ENCODE results near the gene AASDH.

AASDH gene

DNA sequence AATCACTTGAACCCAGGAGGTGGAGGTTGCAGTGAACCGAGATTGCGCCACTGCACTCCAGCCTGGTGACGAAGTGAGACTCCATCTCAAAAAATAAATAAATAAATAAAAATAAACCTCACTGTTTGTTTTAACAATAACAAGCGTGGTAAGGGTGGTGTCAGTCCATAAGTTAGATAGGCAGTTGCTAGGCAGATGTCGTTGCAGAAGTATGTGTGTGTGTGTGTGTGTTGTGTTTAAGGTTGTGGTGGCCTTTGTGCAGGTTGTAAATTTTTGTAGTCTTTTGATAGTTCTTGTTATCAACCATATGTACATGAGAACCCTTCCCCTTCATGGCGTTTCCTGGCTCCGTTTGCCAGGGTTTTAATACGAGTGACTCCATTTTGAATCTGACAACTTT, 4.0 kb upstream of the AASDH start:
- peak in 2 of 3 donors; percentile 22 to 30 for DNase-seq
- ChIA-PET CTCF (no interaction called here), POLR2A (no interaction called here)
- Histone ChIP-seq H3K4me1 (ENCODE audit: control extremely low read depth in 1 of 4, control insufficient read depth in 4 of 4, insufficient read depth in 4 of 4, low read length in 3 of 4) (peaks cover 6 to 16% (median 13%) of the 10 kb centered on the region in 4 experiments), H3K27ac (ENCODE audit: insufficient read depth in 1 of 2, low read depth in 1 of 2, low read length in 2 of 2, poor library complexity in 1 of 2, severe bottlenecking in 2 of 2) (no peak overlapping the region), H3K36me3 (ENCODE audit: control insufficient read depth in 4 of 4, insufficient read depth in 4 of 4, low read length in 3 of 4) (peaks cover 0 to 17% (median 6%) of the 10 kb centered on the region in 4 experiments), H3K9me3 (ENCODE audit: control extremely low read depth in 1 of 5, control insufficient read depth in 4 of 5, insufficient read depth in 2 of 5, low read depth in 1 of 5, low read length in 4 of 5) (no peaks in the 10 kb centered on the region), H3K27me3 (replicated peaks in 2 of 5; ENCODE audit: control insufficient read depth in 4 of 5, insufficient read depth in 5 of 5, low read length in 4 of 5) (no peaks in the 10 kb centered on the region), H3K4me3 (ENCODE audit: control insufficient read depth in 1 of 7, extremely low read depth in 1 of 7, insufficient read depth in 4 of 7, low read depth in 2 of 7, low read length in 6 of 7) (no peak overlapping the region)
- 100% methylated on average over 4 of the region's 8 CpGs for WGBS (ENCODE audit: insufficient coverage)

DNA sequence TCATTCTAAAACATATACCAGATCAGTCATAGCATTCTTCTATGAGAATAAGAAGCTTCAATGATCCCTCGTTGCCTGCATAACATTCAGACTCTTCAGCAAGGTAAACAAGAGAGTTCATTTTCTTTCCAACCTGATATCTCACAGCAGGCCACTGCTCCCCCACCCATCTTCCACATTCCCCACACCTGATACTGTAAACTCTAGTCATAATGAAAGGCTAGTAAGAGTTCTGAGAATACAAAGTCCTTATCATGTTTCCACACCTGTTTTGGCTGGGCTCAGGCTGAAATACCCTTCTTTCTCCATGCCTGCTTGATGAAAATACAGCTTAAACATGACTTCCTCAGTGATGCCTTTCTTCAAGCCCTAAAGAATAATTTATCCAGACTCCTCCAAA, 2.3 kb upstream of the AASDH start:
- H3K27me3 ChIP-seq (replicated peaks in 2 of 5; ENCODE audit: control insufficient read depth in 4 of 5, insufficient read depth in 5 of 5, low read length in 4 of 5): no peaks in the 10 kb centered on the region
- POLR2A ChIA-PET: no interaction called here
- DNase-seq: peak in 2 of 3 donors; percentile 9 to 35
- H3K36me3 ChIP-seq (ENCODE audit: control insufficient read depth in 4 of 4, insufficient read depth in 4 of 4, low read length in 3 of 4): peaks cover 0 to 10% (median 4%) of the 10 kb centered on the region in 4 experiments
- no peaks in the 10 kb centered on the region for H3K9me3 ChIP-seq (ENCODE audit: control extremely low read depth in 1 of 5, control insufficient read depth in 4 of 5, insufficient read depth in 2 of 5, low read depth in 1 of 5, low read length in 4 of 5)
- peaks cover 6 to 20% (median 16%) of the 10 kb centered on the region in 4 experiments for H3K4me1 ChIP-seq (ENCODE audit: control extremely low read depth in 1 of 4, control insufficient read depth in 4 of 4, insufficient read depth in 4 of 4, low read length in 3 of 4)
- 60% methylated on average over 1 of the region's 1 CpG for WGBS (ENCODE audit: insufficient coverage)
- peak overlapping the region in 1 of 2 experiments; percentile 95 for H3K27ac ChIP-seq (ENCODE audit: insufficient read depth in 1 of 2, low read depth in 1 of 2, low read length in 2 of 2, poor library complexity in 1 of 2, severe bottlenecking in 2 of 2)
- H3K4me3 ChIP-seq (ENCODE audit: control insufficient read depth in 1 of 7, extremely low read depth in 1 of 7, insufficient read depth in 4 of 7, low read depth in 2 of 7, low read length in 6 of 7): no peak overlapping the region
- CTCF ChIA-PET: interaction anchor here (1.6 kb wide), 1 partner anchor 19 kb away, joined by 3 read pairs; no protein-coding TSS in a partner anchor

DNA sequence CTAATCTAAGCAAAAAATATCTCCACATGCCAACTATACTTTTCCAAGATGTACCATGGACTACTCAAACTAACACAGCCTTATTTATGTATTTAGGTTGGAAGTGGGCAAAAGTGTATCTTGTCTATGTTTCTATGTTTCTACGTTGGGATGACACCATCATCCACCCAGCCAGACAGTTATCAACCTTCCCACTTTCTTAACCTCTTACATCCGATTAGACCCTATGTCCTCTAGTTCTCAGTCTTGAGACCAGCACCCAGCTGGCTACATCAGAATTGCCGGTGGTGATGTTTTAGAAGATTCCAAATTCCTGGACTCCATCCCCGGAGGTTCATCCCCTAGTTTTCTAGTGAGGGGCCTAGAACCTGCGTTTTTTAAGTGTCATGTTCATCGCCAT, 1.0 kb upstream of the AASDH start:
- peaks cover 0 to 10% (median 2%) of the 10 kb centered on the region in 4 experiments for H3K36me3 ChIP-seq (ENCODE audit: control insufficient read depth in 4 of 4, insufficient read depth in 4 of 4, low read length in 3 of 4)
- H3K27ac ChIP-seq (ENCODE audit: insufficient read depth in 1 of 2, low read depth in 1 of 2, low read length in 2 of 2, poor library complexity in 1 of 2, severe bottlenecking in 2 of 2): peak overlapping the region; percentile 84 to 95
- CTCF ChIA-PET: interaction anchor here (1.3 to 2.5 kb wide), 4 partner anchors 9 to 70 kb away, joined by 3 to 9 read pairs (median 4); no protein-coding TSS in a partner anchor
- H3K4me3 ChIP-seq (ENCODE audit: control insufficient read depth in 1 of 7, extremely low read depth in 1 of 7, insufficient read depth in 4 of 7, low read depth in 2 of 7, low read length in 6 of 7): peak overlapping the region in 6 of 7 experiments; percentile 77 to 98 (median 90)
- H3K4me1 ChIP-seq (ENCODE audit: control extremely low read depth in 1 of 4, control insufficient read depth in 4 of 4, insufficient read depth in 4 of 4, low read length in 3 of 4): peaks cover 6 to 20% (median 16%) of the 10 kb centered on the region in 4 experiments
- POLR2A ChIA-PET: interaction anchor here (1.8 kb wide), 1 partner anchor 48 kb away, joined by 11 read pairs; the partner anchor contains the start of genes PAICS and PPAT
- peak in 1 of 3 donors; percentile 3 for DNase-seq
- 24% methylated on average over 5 of the region's 6 CpGs for WGBS (ENCODE audit: insufficient coverage)
- no peaks in the 10 kb centered on the region for H3K27me3 ChIP-seq (replicated peaks in 2 of 5; ENCODE audit: control insufficient read depth in 4 of 5, insufficient read depth in 5 of 5, low read length in 4 of 5)
- H3K9me3 ChIP-seq (ENCODE audit: control extremely low read depth in 1 of 5, control insufficient read depth in 4 of 5, insufficient read depth in 2 of 5, low read depth in 1 of 5, low read length in 4 of 5): no peaks in the 10 kb centered on the region

DNA sequence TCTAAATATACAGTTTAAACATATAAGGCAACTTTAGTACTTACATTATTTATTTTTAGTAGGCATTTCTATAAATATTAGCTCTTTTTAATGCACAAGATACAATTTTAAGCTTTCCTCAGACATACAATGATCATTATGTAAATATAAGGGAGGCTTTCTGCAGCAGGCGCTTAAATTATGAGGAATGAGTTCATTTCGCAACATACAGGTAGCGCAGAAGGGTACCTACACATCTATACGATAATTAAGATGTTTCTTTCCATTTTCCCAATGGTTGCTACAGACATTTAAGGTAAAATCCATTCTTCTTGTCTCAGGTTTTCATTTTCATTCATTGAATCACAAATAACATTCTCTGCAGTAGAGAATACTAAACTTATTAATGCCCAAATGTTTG, 1.2 kb downstream of the AASDH start:
- Histone ChIP-seq H3K27ac (ENCODE audit: insufficient read depth in 1 of 2, low read depth in 1 of 2, low read length in 2 of 2, poor library complexity in 1 of 2, severe bottlenecking in 2 of 2) (peak overlapping the region in 1 of 2 experiments; percentile 95), H3K27me3 (replicated peaks in 2 of 5; ENCODE audit: control insufficient read depth in 4 of 5, insufficient read depth in 5 of 5, low read length in 4 of 5) (no peaks in the 10 kb centered on the region), H3K4me1 (ENCODE audit: control extremely low read depth in 1 of 4, control insufficient read depth in 4 of 4, insufficient read depth in 4 of 4, low read length in 3 of 4) (peaks cover 6 to 20% (median 16%) of the 10 kb centered on the region in 4 experiments), H3K9me3 (ENCODE audit: control extremely low read depth in 1 of 5, control insufficient read depth in 4 of 5, insufficient read depth in 2 of 5, low read depth in 1 of 5, low read length in 4 of 5) (no peaks in the 10 kb centered on the region), H3K36me3 (ENCODE audit: control insufficient read depth in 4 of 4, insufficient read depth in 4 of 4, low read length in 3 of 4) (peaks cover 0 to 3% (median 0%) of the 10 kb centered on the region in 4 experiments), H3K4me3 (ENCODE audit: control insufficient read depth in 1 of 7, extremely low read depth in 1 of 7, insufficient read depth in 4 of 7, low read depth in 2 of 7, low read length in 6 of 7) (peak overlapping the region in 3 of 7 experiments; percentile 48 to 61 (median 60))
- WGBS (ENCODE audit: insufficient coverage): 97% methylated on average over 4 of the region's 4 CpGs
- ChIA-PET CTCF (interaction anchor here (1.4 to 1.5 kb wide), 2 partner anchors 19 to 30 kb away, joined by 5 read pairs; no protein-coding TSS in a partner anchor), POLR2A (no interaction called here)
- DNase-seq: no peak

DNA sequence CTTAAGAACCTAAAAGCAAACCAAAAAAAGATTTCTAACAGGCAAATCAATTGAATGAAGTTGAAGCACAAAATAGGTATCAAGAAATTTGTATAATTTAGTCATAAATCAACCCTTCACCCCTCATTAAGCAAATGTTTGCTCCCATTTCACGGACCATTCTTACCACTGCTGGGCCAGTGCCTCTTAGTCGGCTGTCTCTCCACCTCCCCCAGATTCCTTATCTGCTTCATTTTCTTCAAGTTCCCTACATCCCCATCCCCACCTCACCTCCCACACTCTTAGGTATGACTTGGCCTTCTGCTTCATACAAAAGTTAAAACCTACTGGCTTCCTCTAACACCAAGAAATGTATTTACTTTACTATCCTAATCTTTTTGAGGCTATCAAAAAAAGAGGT, 11.8 kb downstream of the AASDH start:
- 100% methylated on average over 2 of the region's 2 CpGs for WGBS (ENCODE audit: insufficient coverage)
- H3K27ac ChIP-seq (ENCODE audit: insufficient read depth in 1 of 2, low read depth in 1 of 2, low read length in 2 of 2, poor library complexity in 1 of 2, severe bottlenecking in 2 of 2): no peak overlapping the region
- H3K36me3 ChIP-seq (ENCODE audit: control insufficient read depth in 4 of 4, insufficient read depth in 4 of 4, low read length in 3 of 4): peaks cover 4 to 16% (median 6%) of the 10 kb centered on the region in 4 experiments
- no peak for DNase-seq
- no peak overlapping the region for H3K4me3 ChIP-seq (ENCODE audit: control insufficient read depth in 1 of 7, extremely low read depth in 1 of 7, insufficient read depth in 4 of 7, low read depth in 2 of 7, low read length in 6 of 7)
- ChIA-PET POLR2A (no interaction called here), CTCF (no interaction called here)
- H3K27me3 ChIP-seq (replicated peaks in 2 of 5; ENCODE audit: control insufficient read depth in 4 of 5, insufficient read depth in 5 of 5, low read length in 4 of 5): no peaks in the 10 kb centered on the region
- H3K4me1 ChIP-seq (ENCODE audit: control extremely low read depth in 1 of 4, control insufficient read depth in 4 of 4, insufficient read depth in 4 of 4, low read length in 3 of 4): peaks cover 0 to 4% (median 0%) of the 10 kb centered on the region in 4 experiments
- H3K9me3 ChIP-seq (ENCODE audit: control extremely low read depth in 1 of 5, control insufficient read depth in 4 of 5, insufficient read depth in 2 of 5, low read depth in 1 of 5, low read length in 4 of 5): no peaks in the 10 kb centered on the region

DNA sequence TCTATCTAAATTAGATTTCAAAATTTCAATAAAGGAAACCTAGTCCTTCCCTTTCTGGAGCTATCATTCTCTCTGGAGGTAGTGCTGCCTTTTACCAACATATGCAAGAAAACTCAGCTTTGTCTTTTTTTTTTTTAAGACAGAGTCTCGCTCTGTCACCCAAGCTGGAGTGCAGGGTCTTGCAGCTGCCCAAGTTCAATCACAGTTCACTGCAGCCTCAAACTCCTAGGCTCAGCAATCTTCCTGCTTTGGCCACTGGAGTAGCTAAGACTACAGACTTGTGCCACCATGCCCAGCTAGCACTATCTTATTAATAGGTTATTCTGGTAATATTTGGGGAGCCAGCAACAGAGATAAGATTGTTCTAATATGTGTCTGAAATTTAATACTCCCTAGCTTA, 12.3 kb downstream of the AASDH start:
- ChIA-PET POLR2A (no interaction called here), CTCF (no interaction called here)
- H3K9me3 ChIP-seq (ENCODE audit: control extremely low read depth in 1 of 5, control insufficient read depth in 4 of 5, insufficient read depth in 2 of 5, low read depth in 1 of 5, low read length in 4 of 5): no peaks in the 10 kb centered on the region
- DNase-seq: no peak
- no peak overlapping the region for H3K4me3 ChIP-seq (ENCODE audit: control insufficient read depth in 1 of 7, extremely low read depth in 1 of 7, insufficient read depth in 4 of 7, low read depth in 2 of 7, low read length in 6 of 7)
- no peaks in the 10 kb centered on the region for H3K27me3 ChIP-seq (replicated peaks in 2 of 5; ENCODE audit: control insufficient read depth in 4 of 5, insufficient read depth in 5 of 5, low read length in 4 of 5)
- no CpG with 5 or more reads among the region's 1 CpG for WGBS (ENCODE audit: insufficient coverage)
- H3K4me1 ChIP-seq (ENCODE audit: control extremely low read depth in 1 of 4, control insufficient read depth in 4 of 4, insufficient read depth in 4 of 4, low read length in 3 of 4): peaks cover 0 to 4% (median 0%) of the 10 kb centered on the region in 4 experiments
- H3K27ac ChIP-seq (ENCODE audit: insufficient read depth in 1 of 2, low read depth in 1 of 2, low read length in 2 of 2, poor library complexity in 1 of 2, severe bottlenecking in 2 of 2): no peak overlapping the region
- peaks cover 4 to 21% (median 6%) of the 10 kb centered on the region in 4 experiments for H3K36me3 ChIP-seq (ENCODE audit: control insufficient read depth in 4 of 4, insufficient read depth in 4 of 4, low read length in 3 of 4)

DNA sequence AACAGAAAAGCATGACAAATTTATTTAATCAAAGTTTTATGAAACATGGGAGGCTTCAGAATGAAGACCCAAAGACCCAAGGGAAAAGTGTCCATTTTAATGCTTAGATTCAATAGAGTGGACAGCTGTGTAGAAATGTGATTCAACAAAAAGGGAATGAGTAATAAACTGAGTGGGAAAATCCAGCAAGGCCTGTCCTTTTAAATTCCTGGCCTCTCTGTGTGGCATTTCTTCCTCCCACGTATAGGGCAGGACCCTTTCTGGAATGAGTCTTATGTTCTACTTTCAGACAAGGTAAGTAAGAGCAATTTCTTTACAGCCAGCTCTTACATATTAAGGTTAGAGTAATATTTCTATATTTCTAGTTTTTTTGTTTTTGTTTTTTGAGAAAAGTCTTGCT, 14.5 kb downstream of the AASDH start:
- no CpG with 5 or more reads among the region's 1 CpG for WGBS (ENCODE audit: insufficient coverage)
- Histone ChIP-seq H3K9me3 (ENCODE audit: control extremely low read depth in 1 of 5, control insufficient read depth in 4 of 5, insufficient read depth in 2 of 5, low read depth in 1 of 5, low read length in 4 of 5) (no peaks in the 10 kb centered on the region), H3K4me1 (ENCODE audit: control extremely low read depth in 1 of 4, control insufficient read depth in 4 of 4, insufficient read depth in 4 of 4, low read length in 3 of 4) (peaks cover 0 to 4% (median 0%) of the 10 kb centered on the region in 4 experiments), H3K27me3 (replicated peaks in 2 of 5; ENCODE audit: control insufficient read depth in 4 of 5, insufficient read depth in 5 of 5, low read length in 4 of 5) (no peaks in the 10 kb centered on the region), H3K27ac (ENCODE audit: insufficient read depth in 1 of 2, low read depth in 1 of 2, low read length in 2 of 2, poor library complexity in 1 of 2, severe bottlenecking in 2 of 2) (no peak overlapping the region), H3K4me3 (ENCODE audit: control insufficient read depth in 1 of 7, extremely low read depth in 1 of 7, insufficient read depth in 4 of 7, low read depth in 2 of 7, low read length in 6 of 7) (no peak overlapping the region), H3K36me3 (ENCODE audit: control insufficient read depth in 4 of 4, insufficient read depth in 4 of 4, low read length in 3 of 4) (peaks cover 6 to 33% (median 9%) of the 10 kb centered on the region in 4 experiments)
- ChIA-PET POLR2A (interaction anchor here (0.6 kb wide), 1 partner anchor 92 kb away, joined by 3 read pairs; no protein-coding TSS in a partner anchor), CTCF (no interaction called here)
- DNase-seq: no peak
